ENCODE results near the gene ARFRP1.
"Not testable (repeated sequence)": the region's sequence is repeated elsewhere in the genome, so short reads cannot be mapped to it uniquely, and the experiment has no call there.

Gene ARFRP1

DNA sequence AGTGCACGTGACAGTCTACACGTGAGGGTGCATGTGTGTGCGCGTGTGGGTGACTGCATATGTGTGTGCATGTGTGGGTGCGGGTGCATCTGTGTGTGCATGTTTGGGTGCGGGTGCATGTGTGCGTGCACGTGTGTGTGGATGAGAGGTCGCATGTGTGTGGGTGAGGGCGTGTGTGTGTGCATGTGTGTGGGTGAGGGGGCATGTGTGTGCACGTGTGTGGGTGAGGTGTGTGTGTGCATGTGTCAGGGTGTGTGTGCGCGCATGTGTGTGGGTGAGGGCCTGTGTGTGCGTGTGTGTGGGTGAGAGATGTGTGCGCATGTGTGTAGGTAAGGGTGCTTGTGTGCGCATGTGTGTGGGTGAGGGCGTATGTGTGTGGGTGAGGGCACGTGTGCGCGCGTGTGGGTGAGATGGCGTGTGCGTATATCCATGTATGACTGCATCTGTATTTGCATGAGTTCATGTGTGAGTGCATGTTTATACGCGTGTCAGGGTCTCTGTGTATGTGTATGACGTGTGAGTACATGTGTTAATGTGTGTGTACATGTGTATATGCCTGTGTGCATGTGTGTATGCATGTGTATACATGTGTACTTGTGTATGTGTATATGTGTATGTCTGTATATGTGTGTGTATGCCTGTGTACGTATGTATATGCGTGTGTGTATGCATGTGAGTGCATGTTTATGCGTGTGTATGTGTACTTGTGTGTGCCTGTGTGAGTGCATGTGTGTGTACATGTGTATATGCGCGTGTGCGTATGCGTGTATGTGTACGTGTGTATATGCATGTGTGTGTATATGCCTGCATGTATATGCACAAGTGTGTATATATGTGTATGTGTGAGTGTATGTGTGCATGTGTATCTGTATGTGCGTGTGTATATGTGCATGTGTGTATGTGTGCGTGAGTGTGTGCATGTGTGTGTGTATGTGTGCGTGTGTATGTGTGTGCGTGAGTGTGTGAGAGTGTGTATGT is 24.6 kb upstream of the ARFRP1 start:
- no peak for DNase-seq (ENCODE audit: low spot score)

DNA sequence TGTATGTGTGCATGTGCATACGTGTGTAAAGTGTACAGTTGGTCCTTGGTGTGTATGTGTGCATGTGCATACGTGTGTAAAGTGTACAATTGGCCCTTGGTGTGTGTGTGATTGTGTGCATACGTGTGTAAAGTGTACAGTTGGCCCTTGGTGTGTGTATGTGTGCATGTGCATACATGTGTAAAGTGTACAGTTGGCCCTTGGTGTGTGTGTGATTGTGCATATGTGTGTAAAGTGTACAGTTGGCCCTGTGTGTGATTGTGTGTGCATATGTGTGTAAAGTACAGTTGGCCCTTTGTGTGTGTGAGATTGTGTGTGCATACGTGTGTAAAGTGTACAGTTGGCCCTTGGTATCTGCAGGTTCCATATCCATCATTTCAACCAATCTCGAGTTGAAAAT is 23.6 kb upstream of the ARFRP1 start:
- DNase-seq (ENCODE audit: low spot score), result no peak

DNA sequence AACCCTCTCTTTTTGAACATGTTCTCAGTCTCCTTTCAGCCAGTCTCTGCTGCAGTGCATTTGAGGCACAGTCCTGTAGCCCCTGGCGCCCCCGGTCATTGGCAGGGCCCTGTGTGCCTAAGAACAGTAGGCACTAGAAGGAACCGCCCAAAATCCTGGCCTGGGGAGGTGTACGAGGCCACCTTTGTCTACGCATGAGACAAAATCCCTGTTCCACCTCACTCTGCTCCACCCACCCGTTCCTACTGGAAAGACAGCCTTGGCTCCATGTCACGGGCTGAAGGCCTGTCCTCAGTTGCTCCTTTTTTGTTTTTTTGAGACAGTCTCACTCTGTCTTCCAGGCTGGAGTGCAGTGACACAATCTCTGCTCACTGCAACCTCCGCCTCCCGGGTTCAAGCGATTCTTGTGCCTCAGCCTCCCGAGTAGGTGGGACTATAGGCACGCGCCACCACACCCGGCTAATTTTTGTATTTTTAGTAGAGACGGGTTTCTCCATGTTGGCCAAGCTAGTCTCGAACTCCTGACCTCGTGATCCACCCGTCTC is 22.5 kb upstream of the ARFRP1 start:
- DNase-seq (ENCODE audit: low spot score), result not testable (repeated sequence)

DNA sequence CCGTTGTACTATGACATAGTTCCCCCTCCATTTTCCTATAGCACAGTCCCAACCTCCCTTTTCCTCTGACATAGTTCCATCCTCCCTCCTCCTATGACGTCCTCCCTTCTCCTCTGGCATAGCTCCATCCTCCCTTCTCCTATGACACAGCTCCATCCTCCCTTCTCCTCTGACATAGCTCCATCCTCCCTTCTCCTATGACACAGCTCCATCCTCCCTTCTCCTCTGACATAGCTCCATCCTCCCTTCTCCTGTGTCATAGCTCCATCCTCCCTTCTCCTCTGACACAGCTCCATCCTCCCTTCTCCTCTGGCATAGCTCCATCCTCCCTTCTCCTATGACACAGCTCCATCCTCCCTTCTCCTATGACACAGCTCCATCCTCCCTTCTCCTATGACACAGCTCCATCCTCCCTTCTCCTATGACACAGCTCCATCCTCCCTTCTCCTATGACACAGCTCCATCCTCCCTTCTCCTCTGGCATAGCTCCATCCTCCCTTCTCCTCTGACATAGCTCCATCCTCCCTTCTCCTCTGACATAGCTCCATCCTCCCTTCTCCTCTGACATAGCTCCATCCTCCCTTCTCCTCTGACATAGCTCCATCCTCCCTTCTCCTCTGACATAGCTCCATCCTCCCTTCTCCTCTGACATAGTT is 15.3 kb upstream of the ARFRP1 start:
- DNase-seq (ENCODE audit: low spot score), result not testable (repeated sequence)

DNA sequence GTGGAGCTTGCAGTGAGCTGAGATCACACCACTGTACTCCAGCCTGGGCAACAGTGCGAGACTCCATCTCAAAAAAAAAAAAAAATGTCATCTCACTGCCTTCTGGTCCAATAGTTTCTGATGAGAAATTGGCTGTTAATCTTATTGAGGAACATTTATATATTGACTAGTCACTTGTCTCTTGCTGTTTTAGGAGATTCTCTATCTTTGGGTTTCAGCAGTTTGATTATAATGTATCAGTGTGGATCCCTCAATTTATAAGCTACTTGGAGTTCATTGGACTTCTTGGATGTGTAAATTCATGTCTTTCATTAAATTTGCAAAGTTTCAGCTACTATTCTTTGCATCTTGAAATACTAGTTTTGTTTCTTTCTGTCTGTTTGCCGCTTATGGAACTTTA is 11.2 kb upstream of the ARFRP1 start:
- DNase-seq (ENCODE audit: low spot score), result no peak

DNA sequence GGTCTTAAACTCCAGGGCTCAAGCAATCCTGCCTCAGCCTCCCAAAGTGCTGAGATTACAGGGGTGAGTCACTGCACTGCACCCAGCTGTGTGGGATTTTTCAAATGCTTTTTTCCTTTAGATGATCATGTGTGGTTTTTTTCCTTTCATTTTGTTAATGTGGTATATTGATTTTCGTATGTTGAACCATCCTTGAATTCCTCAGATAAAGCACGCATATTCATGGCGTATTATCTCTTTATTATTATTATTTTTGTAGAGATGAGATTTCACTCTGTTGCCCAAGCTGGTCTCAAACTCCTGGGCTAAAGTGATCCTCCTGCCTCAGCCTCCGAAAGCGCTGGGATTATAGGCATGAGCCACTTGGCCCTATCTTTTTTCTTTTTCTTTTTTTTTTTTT is 7.1 kb upstream of the ARFRP1 start:
- no peak for DNase-seq (ENCODE audit: low spot score)

DNA sequence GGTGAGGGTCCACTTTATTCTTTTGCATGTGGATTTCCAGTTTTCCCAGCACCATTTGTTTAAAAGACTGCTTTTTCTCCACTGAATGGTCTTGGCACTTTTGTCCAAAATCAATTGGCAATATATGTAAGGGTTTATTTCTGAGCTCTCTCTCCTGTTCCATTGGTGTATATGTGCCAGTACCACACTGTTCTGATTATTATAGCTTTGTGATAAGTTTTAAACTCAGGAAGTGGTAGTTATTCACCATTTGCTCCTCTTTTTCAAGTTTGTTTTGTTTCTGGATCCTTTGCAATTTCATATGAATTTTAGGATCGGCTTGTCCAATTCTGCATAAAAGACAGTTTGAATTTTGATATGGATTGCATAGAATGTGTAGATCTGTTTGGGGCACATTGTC is 4.4 kb upstream of the ARFRP1 start:
- DNase-seq (ENCODE audit: low spot score), result no peak

DNA sequence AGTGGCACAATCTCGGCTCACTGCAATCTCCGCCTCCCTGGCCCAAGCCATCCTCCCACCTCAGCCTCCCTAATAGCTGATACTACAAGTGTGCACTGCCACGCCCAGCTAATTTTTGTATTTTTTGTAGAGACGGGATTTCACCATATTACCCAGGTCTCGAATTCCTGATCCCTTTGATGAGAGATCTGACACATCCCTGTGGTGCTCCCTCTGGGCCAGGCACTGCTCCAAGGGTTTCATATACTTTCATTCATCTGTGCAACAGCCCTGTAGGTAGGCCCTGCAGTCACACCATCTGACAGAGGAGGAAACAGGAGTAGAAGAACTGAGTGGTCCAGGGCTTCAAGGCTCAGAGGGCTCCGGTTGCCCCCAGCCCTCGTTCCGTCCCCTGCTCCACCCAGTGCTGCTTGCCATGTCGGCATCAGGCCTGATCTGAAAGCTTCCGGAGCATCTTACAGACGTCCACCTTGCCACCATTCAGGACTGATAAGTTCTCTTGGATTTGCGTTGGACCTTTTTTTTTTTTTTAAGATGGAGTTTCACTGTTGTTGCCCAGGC is 3.4 kb upstream of the ARFRP1 start:
- no peak for DNase-seq (ENCODE audit: low spot score)

DNA sequence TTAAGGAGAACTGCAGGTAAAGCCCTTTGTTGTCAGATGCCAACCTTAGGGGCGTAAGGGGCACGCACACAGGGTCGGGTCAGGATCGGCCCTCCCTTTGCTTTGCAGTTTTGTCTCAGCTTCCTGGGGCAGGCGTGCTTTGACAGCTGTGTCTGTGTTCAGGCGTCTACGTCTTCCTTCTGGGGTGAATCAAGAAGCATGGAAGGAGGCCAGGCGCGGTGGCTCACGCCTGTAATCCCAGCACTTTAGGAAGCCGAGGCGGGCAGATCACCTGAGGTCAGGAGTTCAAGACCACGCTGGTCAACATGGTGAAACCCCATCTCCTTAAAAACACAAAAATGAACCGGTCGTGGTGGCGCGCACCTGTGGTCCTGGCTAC is 1.4 kb upstream of the ARFRP1 start:
- DNase-seq (ENCODE audit: low spot score), result no peak

DNA sequence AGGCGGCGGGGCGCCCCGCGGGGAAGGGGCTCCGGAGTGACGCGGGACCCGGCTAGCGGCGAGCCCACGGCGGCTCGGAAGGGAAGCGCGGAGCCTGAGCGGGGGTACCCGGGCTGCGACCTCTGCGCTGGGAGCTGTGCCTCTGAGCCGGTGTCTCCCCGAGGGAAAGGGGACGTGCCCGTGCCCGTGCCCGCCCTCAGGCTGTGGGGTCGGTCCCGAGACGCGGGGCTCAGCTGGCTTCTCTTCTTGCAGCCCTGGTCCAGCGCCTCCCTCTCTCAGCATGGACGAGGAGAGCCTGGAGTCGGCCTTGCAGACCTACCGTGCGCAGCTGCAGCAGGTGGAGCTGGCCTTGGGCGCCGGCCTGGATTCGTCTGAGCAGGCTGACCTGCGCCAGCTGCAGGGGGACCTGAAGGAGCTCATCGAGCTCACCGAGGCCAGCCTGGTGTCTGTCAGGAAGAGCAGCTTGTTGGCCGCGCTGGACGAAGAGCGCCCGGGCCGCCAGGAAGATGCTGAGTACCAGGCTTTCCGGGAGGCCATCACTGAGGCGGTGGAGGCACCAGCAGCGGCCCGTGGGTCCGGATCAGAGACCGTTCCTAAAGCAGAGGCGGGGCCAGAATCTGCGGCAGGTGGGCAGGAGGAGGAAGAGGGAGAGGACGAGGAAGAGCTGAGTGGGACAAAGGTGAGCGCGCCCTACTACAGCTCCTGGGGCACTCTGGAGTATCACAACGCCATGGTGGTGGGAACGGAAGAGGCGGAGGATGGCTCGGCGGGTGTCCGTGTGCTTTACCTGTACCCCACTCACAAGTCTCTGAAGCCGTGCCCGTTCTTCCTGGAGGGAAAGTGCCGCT is 749 bp upstream of the ARFRP1 start:
- peak; percentile 18 for DNase-seq (ENCODE audit: low spot score)

DNA sequence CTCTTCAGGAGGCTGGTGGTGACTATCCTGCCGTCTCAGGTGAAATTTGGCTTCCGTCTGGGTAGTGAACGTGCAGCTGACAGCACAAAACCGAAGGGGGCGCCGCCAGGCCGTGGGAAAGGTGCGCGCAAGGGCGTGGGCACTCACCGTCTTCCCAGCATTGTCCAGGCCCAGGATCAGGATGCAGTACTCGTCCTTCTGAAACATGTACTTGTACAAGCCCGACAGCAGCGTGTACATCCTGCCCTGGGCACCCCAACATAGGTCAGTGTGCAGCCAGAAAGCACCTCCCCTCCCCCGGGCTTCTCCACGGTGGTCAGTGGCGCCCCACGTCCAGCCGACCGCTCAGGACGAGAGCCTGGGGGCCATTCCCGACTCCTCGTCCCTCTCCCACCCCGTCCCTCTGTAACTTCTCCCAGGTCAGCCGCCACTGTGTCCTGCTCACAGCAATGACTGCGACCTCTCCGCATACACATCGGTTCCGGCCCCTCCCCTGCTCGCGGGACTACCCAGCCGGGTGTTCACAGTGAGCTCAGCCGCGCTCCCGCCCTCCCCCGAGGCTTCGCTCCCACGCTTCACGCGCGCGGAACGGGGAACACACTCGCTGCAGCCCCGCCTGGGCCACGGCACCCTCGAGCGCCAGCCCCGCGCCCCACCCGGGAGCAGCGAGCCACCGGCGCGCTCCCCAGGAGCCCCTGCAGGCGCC is 771 bp downstream of the ARFRP1 start:
- DNase-seq (ENCODE audit: low spot score), result peak; percentile 81

DNA sequence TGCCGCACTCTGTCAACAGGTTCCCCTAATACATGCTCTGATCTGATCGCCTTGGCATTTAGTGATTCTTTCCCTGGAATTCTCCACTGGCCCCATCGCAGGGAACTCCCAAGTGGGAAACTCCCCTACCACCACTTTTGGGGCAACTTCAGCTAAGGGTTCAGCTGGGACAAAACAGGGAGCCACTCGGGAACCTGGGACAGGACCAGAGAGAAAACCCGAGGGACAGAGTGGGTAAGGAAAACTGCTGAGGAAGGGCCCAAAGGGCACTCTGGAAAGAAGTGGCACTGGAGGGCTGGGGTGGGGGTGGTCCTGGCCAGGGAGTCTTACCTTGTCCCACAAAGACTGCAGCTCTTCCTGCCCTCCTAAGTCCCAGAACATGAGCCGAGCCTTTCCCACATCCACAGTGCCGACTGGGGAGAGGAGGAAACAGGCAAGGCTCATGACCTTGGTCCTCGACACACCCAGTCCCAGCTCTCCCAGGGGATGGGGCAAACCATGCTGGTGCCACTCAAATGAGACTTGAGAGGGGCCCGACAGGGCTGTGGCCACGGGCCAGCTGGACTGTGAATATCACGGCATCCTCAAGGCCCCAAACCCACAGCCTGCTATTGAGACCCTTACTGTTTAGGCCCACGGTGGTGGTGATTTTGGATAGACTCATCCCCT is 1.6 kb downstream of the ARFRP1 start:
- peak; percentile 2 for DNase-seq (ENCODE audit: low spot score)

DNA sequence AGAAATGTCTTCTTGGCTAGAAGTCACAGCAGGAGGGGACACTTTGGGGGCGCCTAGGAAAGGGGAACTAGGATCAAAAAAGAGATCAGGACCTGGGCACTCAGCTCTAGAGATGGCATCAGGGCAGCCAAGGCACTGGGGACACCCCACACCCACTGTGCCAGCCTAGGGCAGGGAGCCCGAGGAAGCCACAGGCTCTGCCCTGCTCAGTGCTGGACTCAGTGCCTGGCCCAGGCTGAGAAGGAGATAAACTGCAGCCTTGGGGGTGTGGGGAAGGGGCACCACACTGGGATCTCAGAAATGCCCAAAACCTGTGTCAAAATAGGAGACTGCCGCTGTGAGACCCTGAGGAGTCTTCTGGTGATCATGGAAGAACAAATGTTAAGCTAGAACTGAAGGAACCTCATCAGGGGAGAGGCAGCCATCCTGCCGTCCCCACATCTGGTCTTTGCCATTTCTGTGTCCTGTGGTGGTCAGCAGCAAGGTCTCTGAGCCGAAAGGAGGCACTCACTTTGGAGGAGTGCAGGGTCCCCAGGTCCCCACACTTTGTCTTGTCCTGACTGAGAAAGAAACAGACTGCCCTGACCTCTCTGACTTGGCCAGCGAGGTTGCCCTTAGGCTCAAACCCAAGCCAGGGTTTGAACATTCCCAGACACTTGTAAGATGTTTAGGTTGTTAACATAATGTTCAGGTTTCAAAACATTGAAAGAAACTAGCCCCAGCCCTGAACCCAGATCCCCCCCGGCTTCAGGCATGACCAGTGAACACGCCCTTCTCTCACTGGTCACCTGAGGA is 2.3 kb downstream of the ARFRP1 start:
- DNase-seq (ENCODE audit: low spot score), result no peak

DNA sequence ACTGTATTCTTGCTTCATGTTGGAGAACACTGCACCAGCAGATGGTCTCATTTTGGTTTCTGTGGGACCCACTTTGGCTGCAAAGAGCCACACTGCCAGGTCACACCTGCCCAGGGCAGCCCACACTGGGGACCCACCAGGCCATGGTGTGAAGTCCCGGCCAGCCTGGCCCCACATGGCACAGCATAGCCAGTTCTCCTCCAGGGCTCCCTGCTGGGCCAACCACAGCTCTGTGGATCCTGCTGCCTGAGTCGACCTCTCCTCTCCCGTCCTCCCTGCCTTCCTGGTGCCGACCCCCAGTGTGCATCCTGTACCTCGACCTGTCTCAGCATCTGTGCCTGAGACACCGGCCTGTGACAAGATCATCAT is 3.0 kb downstream of the ARFRP1 start:
- DNase-seq (ENCODE audit: low spot score), result no peak

DNA sequence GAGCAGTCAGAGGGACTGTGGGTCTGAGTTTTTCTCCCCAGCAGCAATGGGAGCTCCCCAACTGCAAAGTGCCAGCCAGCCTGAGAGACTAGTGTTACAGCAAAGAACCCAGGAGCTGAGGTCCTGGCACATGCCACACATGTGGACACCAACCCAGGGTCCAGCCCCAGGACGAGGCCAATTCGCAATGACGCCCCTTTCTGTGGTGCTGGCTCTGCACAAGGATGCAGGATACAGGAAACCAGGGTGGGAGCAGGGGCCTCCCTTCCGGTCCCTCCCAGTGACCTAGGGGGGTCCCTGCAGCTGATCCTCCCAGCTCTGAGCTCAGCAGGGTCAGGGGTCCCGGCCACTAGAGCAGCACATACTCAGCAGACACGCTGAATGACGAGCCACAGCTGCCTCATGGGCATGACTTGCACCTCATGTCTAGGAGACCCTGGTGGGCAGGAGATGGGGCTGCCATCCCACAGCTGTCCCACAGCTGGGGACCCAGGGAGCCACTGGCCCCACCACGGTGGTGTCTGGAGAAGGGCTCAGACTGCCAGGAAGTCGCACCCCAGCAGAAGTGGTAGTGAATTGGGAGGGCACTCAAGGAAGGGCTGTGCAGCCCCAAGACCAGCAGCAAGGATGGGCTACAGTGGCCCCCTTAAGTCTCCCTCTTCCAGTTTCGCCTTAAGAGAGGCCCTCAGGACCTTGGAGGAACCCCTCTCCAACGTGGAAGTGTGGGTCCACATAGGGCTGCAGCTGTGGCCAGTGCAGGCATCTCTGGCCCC is 3.6 kb downstream of the ARFRP1 start:
- DNase-seq (ENCODE audit: low spot score), result no peak

DNA sequence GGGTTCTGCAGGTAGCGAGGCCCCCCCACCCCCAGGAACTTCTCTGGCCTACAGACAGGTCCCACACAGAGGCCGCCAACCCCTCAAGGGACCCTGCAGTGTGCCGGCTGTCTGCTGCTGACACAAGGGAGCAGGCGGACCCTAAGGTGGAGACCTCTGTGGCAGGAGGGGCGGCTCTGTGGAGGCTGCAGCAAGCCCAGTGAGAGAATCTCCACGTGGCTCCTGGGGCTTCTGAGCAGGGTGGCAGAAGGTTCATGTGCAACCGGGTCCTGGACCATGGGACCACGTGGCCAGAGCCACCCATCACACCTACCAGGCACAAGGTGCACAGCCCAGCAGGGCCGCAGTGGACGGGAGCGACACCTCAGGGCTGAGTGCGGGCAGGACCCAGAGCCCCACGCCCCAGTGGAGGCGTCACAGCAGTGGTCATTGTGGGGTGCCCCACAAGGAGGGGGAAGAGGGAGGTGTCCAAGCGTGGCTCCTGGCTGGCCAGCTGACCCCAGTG is 4.3 kb downstream of the ARFRP1 start:
- DNase-seq (ENCODE audit: low spot score), result no peak

DNA sequence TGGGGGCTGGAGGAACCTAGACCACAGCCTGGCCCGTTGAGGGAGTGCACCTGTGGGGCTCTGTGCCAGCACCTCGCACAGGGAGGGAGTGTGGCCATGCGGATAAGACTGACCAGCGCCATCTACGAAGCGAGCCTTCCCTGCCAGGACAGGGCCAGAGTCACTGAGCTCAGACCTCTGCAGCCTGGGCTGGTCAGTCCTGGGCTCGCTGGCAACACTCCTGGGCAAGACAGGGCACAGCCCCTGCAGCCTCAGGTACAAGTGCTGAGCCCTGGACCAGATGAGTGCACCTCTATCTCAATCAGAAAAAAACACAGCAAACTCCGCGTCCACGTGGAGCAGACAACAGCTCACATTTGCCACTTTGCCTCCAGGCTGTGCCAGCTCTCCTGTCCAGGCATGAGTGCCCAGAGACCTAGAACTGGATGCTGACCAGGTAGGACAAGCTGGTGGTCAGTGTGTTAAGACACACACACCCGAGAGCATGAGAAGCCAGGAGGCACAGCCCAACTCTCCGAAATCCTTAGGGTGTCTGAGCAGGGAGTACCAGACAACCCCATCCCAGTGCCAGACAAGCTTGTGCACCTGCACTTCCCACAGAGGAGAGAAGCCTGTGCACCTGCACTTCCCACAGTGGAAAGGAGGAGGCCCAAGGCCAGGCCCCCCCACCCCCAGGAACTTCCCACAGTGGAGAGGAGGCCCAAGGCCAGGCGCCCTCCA is 4.9 kb downstream of the ARFRP1 start:
- no peak for DNase-seq (ENCODE audit: low spot score)

DNA sequence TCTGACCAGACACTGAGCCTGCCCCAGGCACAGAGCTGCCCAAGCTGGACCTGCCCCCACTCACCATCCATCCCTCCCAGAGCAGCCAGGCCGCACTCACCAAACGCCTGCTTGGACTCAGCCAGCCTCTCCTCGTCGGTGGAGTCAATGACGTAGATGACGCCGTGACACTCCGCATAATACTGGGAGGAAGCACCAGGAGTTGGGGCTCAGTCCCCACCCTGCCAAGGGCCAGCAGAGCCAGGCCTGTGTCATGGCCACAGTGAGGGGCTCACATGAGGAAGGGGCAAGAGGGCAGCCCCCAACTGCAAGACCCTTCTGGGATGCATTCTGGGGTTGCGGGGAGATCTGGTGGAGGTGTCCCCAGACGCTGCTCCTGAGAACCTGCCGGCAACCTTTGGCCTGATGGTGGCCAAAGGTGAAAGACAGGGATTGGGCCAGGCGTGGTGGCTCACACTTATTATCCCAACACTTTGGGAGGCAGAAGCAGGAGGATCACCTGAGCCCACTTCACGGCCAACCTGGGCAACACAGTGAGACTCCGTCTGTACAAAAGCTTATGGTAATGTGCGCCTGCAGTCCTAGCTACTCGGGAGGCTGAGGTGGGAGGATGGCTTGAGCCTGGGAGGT is 5.6 kb downstream of the ARFRP1 start:
- DNase-seq (ENCODE audit: low spot score), result no peak
